Activated CD4-positive, alpha-beta T cell treated with anti-CD3 and anti-CD28 coated beads for 36 hours (primary cell): ENCODE measurements around the gene ADORA1. TPM values are rescaled to one million over a fixed set of nuclear protein-coding genes. Genes with fewer than 3 reads are reported as not detected.
A peak's percentile ranks its signal among the peaks of the same experiment; 100 is the strongest.

Experiments used
- ATAC-seq: fragments of 200-7000 bp; cut with Tn5 transposase; one replicate; pipeline ENCODE4 v1.10.0; 2021; ENCODE audit warnings: mild to moderate bottlenecking, moderate library complexity
- CTCF ChIA-PET: fragments of 350-600 bp; sonication (Branson Sonifier 250); formaldehyde crosslinking; loops from one replicate; lab custom pipeline; 2021; ENCODE audit warnings: antibody characterized with exemption; lab: Charles Lee
- POLR2A ChIA-PET: fragments of 350-600 bp; sonication (Branson Sonifier 250); formaldehyde crosslinking; loops from one replicate; lab custom pipeline; 2021; ENCODE audit warnings: antibody characterized with exemption, inconsistent platforms; lab: Charles Lee
- DNase-seq: peaks from one replicate; pipeline ENCODE4 v3.0.0-alpha.2; 2020
- H3K27ac Mint-ChIP-seq: one replicate; pipeline ENCODE4 v1.8.0; 2021; ENCODE audit warnings: mixed read lengths
- H3K27me3 Mint-ChIP-seq: one replicate; pipeline ENCODE4 v1.8.0; 2021; ENCODE audit warnings: mixed read lengths
- H3K36me3 Mint-ChIP-seq: one replicate; pipeline ENCODE4 v1.8.0; 2021; ENCODE audit warnings: low read depth, mixed read lengths
- H3K4me1 Mint-ChIP-seq: one replicate; pipeline ENCODE4 v1.8.0; 2021; ENCODE audit warnings: mixed read lengths
- H3K4me3 Mint-ChIP-seq: one replicate; pipeline ENCODE4 v1.8.0; 2021; ENCODE audit warnings: mild to moderate bottlenecking, moderate library complexity, mixed read lengths
- H3K9me3 Mint-ChIP-seq: one replicate; pipeline ENCODE4 v1.8.0; 2021; ENCODE audit warnings: low read depth, mixed read lengths
- intact Hi-C, 2 experiments: fragments of 100-400 bp; cut with DNase I in 1 of 2; cut with micrococcal nuclease in 1 of 2; formaldehyde crosslinking; loops; one replicate each; pipeline versions ENCODE4 v1.14.2 to v1.15.1; 2022 to 2024; cut with DNase I, micrococcal nuclease
- total RNA-seq, 2 experiments: library from RNA; stranded (reverse); gene quantifications; one replicate each; pipeline ENCODE4 v1.2.3, GENCODE V29; 2021

The ADORA1 gene
- total RNA-seq, 2 experiments from 2014 or later, result not detected

DNA sequence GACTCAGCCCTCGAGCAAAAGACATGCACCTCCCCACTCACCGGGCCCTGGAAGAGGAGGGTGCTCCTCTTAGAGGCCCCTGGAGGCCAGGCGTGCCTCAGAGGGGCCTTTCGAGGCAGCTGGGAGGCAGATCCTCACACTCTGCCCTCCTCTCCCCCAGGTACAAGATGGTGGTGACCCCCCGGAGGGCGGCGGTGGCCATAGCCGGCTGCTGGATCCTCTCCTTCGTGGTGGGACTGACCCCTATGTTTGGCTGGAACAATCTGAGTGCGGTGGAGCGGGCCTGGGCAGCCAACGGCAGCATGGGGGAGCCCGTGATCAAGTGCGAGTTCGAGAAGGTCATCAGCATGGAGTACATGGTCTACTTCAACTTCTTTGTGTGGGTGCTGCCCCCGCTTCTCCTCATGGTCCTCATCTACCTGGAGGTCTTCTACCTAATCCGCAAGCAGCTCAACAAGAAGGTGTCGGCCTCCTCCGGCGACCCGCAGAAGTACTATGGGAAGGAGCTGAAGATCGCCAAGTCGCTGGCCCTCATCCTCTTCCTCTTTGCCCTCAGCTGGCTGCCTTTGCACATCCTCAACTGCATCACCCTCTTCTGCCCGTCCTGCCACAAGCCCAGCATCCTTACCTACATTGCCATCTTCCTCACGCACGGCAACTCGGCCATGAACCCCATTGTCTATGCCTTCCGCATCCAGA, 37.7 kb downstream of the ADORA1 start:
- H3K4me3 Mint-ChIP-seq, result no peak overlapping the region
- H3K36me3 Mint-ChIP-seq, result no peaks in the 10 kb centered on the region
- ChIA-PET POLR2A (no interaction called here), CTCF (interaction anchor here (0.6 kb wide), 1 partner anchor 1062 kb away, joined by 3 read pairs; no protein-coding TSS in a partner anchor)
- intact Hi-C loops, result no loop called here
- H3K27ac Mint-ChIP-seq, result no peak overlapping the region
- H3K27me3 Mint-ChIP-seq, result peaks cover 3% of the 10 kb centered on the region
- ATAC-seq (no peak), DNase-seq (no peak)
- H3K9me3 Mint-ChIP-seq, result no peaks in the 10 kb centered on the region
- no peaks in the 10 kb centered on the region for H3K4me1 Mint-ChIP-seq

DNA sequence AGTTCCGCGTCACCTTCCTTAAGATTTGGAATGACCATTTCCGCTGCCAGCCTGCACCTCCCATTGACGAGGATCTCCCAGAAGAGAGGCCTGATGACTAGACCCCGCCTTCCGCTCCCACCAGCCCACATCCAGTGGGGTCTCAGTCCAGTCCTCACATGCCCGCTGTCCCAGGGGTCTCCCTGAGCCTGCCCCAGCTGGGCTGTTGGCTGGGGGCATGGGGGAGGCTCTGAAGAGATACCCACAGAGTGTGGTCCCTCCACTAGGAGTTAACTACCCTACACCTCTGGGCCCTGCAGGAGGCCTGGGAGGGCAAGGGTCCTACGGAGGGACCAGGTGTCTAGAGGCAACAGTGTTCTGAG, 38.3 kb downstream of the ADORA1 start:
- CTCF ChIA-PET, result interaction anchor here (0.6 kb wide), 1 partner anchor 1062 kb away, joined by 3 read pairs; no protein-coding TSS in a partner anchor
- H3K27me3 Mint-ChIP-seq, result peaks cover 3% of the 10 kb centered on the region
- POLR2A ChIA-PET, result no interaction called here
- intact Hi-C loops, result no loop called here
- no peaks in the 10 kb centered on the region for H3K9me3 Mint-ChIP-seq
- H3K36me3 Mint-ChIP-seq, result no peaks in the 10 kb centered on the region
- H3K4me1 Mint-ChIP-seq, result no peaks in the 10 kb centered on the region
- no peak overlapping the region for H3K4me3 Mint-ChIP-seq
- DNase-seq, result no peak
- ATAC-seq, result no peak
- no peak overlapping the region for H3K27ac Mint-ChIP-seq

DNA sequence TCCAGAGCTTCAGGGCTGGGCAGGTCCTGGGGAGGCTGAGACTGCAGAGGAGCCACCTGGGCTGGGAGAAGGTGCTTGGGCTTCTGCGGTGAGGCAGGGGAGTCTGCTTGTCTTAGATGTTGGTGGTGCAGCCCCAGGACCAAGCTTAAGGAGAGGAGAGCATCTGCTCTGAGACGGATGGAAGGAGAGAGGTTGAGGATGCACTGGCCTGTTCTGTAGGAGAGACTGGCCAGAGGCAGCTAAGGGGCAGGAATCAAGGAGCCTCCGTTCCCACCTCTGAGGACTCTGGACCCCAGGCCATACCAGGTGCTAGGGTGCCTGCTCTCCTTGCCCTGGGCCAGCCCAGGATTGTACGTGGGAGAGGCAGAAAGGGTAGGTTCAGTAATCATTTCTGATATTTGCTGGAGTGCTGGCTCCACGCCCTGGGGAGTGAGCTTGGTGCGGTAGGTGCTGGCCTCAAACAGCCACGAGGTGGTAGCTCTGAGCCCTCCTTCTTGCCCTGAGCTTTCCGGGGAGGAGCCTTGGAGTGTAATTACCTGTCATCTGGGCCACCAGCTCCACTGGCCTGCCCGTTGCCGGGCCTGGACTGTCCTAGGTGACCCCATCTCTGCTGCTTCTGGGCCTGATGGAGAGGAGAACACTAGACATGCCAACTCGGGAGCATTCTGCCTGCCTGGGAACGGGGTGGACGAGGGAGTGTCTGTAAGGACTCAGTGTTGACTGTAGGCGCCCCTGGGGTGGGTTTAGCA, 38.8 kb downstream of the ADORA1 start:
- intact Hi-C loops, result no loop called here
- Mint-ChIP-seq H3K9me3 (no peaks in the 10 kb centered on the region), H3K4me1 (no peaks in the 10 kb centered on the region), H3K36me3 (no peaks in the 10 kb centered on the region), H3K27me3 (peaks cover 3% of the 10 kb centered on the region), H3K4me3 (no peak overlapping the region), H3K27ac (no peak overlapping the region)
- POLR2A ChIA-PET, result no interaction called here
- peak; percentile 69 for ATAC-seq
- DNase-seq, result peak; percentile 38
- CTCF ChIA-PET, result interaction anchor here (0.6 to 1.4 kb wide), 2 partner anchors 50 to 1595 kb away, joined by 3 to 12 read pairs; no protein-coding TSS in a partner anchor

DNA sequence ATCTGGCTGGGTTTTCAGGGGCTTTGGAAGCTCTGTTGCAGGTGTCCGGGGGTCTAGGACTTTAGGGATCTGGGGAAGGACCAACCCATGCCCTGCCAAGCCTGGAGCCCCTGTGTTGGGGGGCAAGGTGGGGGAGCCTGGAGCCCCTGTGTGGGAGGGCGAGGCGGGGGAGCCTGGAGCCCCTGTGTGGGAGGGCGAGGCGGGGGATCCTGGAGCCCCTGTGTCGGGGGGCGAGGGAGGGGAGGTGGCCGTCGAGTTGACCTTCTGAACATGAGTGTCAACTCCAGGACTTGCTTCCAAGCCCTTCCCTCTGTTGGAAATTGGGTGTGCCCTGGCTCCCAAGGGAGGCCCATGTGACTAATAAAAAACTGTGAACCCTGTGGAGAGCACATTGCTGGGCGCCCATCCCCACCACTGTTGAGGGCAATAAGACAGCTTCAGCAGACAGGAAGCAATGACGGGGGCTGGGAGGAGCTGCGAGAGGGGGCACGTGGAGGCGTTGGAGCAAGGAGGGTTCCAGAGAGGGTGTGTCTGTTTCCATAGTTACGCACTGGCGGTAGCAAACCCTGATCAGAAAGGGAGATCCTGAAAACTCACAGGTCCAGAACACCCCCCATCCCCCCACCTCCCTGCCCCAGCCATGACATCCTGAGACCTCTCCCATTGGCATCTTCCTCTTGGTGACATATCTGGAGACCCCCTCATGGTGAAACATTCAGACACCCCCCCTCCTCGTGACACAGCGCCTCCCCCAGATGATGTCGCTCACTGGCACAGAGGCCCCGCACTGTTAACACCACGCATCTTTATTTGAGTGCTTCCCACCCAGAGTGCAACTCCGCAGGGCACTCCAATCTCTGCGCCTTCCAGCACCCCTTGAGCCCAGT, 39.7 kb downstream of the ADORA1 start:
- ChIA-PET POLR2A (no interaction called here), CTCF (interaction anchor here (0.6 to 1.4 kb wide), 2 partner anchors 49 to 1594 kb away, joined by 3 to 12 read pairs; no protein-coding TSS in a partner anchor)
- intact Hi-C loops, result no loop called here
- Mint-ChIP-seq H3K4me3 (no peak overlapping the region), H3K27ac (no peak overlapping the region), H3K9me3 (no peaks in the 10 kb centered on the region), H3K36me3 (no peaks in the 10 kb centered on the region), H3K4me1 (no peaks in the 10 kb centered on the region), H3K27me3 (peaks cover 3% of the 10 kb centered on the region)
- ATAC-seq, result no peak
- peak; percentile 20 for DNase-seq

DNA sequence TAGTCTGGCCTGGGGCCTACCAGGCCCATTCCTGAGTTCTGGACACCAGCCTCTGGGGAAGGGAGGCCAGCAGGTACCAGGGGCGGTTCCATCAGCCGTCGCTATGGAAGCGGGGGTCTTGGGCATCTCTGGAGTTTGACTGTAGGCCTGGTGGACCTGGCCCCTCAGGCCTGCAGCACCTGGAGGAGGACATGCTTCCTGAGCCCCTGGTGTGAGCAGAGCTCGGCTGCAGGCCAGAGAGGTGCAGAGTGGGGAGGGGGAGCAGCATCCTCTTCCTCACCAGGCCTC, 40.3 kb downstream of the ADORA1 start:
- ChIA-PET CTCF (interaction anchor here (1.1 kb wide), 2 partner anchors 48 to 129 kb away, joined by 3 to 4 read pairs; no protein-coding TSS in a partner anchor), POLR2A (no interaction called here)
- DNase-seq, result no peak
- ATAC-seq, result no peak
- intact Hi-C loops, result no loop called here
- Mint-ChIP-seq H3K27me3 (peaks cover 3% of the 10 kb centered on the region), H3K27ac (no peak overlapping the region), H3K36me3 (no peaks in the 10 kb centered on the region), H3K9me3 (no peaks in the 10 kb centered on the region), H3K4me1 (no peaks in the 10 kb centered on the region), H3K4me3 (no peak overlapping the region)

DNA sequence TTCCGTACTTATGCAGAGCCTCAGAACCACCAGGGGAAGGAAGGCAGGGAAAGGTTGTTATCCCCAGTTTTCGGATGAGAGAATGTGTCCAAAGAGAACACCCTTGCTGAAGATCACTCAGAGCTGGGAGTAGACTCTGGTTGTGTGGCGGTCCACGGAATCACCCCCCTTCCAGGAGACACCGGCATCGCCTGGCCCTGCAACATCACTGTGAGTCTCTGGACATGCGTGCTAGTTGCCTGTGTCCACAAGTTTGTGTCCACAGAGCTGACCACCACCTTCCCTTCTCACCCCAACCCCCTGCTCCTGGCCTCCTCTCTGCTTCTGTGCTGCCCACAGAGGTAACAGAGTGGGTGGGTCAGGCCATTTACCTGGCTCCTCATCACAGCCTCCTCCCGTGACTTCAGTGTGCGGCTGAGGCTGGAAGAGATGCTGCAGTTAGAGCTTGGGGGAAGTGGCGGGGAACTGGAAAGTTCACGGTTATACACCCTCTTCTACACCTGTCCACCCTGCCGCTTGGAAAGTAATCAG, 40.8 kb downstream of the ADORA1 start:
- ChIA-PET POLR2A (no interaction called here), CTCF (interaction anchor here (1.1 kb wide), 3 partner anchors 43 to 129 kb away, joined by 3 to 4 read pairs (median 3); no protein-coding TSS in a partner anchor)
- H3K27me3 Mint-ChIP-seq, result peaks cover 3% of the 10 kb centered on the region
- ATAC-seq (no peak), DNase-seq (no peak)
- no peaks in the 10 kb centered on the region for H3K36me3 Mint-ChIP-seq
- H3K9me3 Mint-ChIP-seq, result no peaks in the 10 kb centered on the region
- H3K27ac Mint-ChIP-seq, result no peak overlapping the region
- intact Hi-C loops, result no loop called here
- H3K4me1 Mint-ChIP-seq, result no peaks in the 10 kb centered on the region
- H3K4me3 Mint-ChIP-seq, result no peak overlapping the region

DNA sequence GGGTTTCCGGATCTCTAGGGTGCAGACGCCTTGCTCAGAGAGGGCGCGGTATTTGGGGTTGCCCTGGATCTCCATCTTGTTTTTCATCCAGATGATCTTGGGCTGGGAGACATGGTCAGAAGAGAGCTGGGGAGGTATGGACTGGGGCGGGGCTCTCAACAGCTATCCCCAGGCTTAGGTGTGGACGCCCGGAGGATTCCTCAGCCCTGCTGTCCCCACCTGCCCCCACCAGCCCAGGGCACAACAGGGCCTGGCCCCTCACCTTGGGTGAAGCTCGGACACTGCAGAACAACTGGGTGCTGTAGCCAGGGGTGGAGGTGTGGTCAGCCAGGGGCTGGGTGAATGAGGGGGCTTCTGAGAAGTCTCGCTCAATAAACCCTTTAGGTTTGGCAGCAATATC, 41.5 kb downstream of the ADORA1 start:
- no peak for ATAC-seq

DNA sequence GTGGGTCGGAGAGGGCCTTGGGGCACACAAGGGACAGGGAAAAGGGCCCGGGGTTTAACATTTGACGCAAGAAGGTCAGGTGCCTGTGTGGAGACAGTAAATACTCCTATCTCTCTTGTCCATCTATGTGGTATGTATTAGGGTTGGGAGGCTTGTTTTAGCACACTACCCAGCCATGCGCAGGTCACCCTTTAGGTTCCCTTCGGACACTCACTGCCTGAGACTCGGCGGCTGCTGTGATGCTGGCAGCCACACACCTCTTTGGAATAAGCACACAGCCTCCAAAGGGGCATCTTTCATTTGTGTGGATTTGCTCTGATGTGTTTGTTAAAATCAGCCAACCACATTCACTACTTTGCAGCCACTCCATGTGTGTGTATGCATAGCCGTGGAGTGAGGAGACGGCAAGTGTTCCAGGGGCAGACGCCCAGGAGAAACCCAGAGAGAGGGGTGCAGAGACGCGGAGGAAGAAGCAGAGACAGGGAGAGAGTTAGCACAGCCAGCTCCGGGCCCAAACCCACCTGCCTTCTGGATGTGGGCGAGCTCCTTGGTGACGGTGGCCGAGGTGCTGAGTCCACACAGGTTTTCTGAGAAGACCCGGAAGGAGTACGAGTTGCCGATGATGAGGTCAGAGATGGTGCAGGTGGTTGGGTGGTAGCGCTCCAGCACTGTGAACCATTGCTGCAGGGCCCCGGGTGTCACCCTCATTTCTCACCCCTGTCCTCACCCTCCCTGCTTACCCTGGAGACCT, 42.4 kb downstream of the ADORA1 start:
- ChIA-PET POLR2A (no interaction called here), CTCF (interaction anchor here (0.7 to 3.4 kb wide), 2 partner anchors 130 to 318 kb away, joined by 3 to 28 read pairs; no protein-coding TSS in a partner anchor)
- Mint-ChIP-seq H3K4me1 (no peaks in the 10 kb centered on the region), H3K27me3 (no peaks in the 10 kb centered on the region), H3K9me3 (no peaks in the 10 kb centered on the region), H3K36me3 (no peaks in the 10 kb centered on the region), H3K4me3 (no peak overlapping the region), H3K27ac (no peak overlapping the region)
- ATAC-seq (no peak), DNase-seq (no peak)
- intact Hi-C loops, result loop anchor here in 1 of 2 experiments (5.0 kb wide), 1 partner anchor 133 kb away; no protein-coding TSS in a partner anchor

More for the DNA sequence above, 41.5 kb downstream of the ADORA1 start:
- Mint-ChIP-seq H3K27ac (no peak overlapping the region), H3K9me3 (no peaks in the 10 kb centered on the region), H3K4me1 (no peaks in the 10 kb centered on the region), H3K4me3 (no peak overlapping the region), H3K27me3 (peaks cover 3% of the 10 kb centered on the region), H3K36me3 (no peaks in the 10 kb centered on the region)
- intact Hi-C loops, result no loop called here
- DNase-seq, result no peak
- ChIA-PET POLR2A (no interaction called here), CTCF (interaction anchor here (1.1 kb wide), 3 partner anchors 43 to 130 kb away, joined by 3 to 4 read pairs (median 3); no protein-coding TSS in a partner anchor)

DNA sequence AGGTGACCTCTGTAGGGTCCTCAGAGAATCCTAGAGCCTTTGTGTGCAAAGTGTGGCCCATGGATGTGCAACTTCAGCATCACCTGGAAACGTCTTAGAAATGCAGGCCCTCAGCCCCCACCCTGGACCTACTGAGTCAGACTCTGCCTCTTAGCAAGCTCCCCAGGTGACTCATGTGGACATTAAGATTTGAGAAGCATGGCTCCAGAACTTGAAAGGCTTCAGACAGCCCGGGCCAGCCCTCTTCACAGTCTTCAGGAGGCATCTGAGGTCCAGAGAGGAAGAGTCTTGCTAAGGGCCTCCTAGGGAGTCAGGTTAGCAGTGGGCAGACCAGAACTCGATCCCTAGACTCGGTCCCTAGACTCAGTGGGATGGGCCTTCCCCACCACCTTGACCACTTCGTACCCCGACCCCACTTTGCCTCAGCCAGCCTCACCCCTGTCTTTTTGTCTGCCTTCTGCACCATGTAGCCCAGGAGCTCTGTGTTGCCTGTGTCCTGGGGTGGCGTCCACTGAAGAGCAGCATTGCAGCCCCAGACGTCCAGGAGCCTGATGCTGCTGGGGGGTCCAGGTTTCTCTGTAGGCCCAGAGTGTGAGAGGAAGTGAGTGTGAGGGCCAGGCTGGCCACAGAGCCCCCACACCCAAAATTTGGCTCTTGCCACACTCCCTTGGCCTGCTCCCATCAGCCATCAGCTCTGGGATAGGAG, 43.3 kb downstream of the ADORA1 start:
- no peak overlapping the region for H3K27ac Mint-ChIP-seq
- no peaks in the 10 kb centered on the region for H3K9me3 Mint-ChIP-seq
- no peak for DNase-seq
- intact Hi-C loops, result loop anchor here in 1 of 2 experiments (5.0 kb wide), 1 partner anchor 133 kb away; no protein-coding TSS in a partner anchor
- no peaks in the 10 kb centered on the region for H3K27me3 Mint-ChIP-seq
- POLR2A ChIA-PET, result no interaction called here
- H3K4me3 Mint-ChIP-seq, result no peak overlapping the region
- no peak for ATAC-seq
- H3K36me3 Mint-ChIP-seq, result no peaks in the 10 kb centered on the region
- no peaks in the 10 kb centered on the region for H3K4me1 Mint-ChIP-seq
- CTCF ChIA-PET, result interaction anchor here (0.7 to 3.4 kb wide), 9 partner anchors 9 to 317 kb away, joined by 3 to 28 read pairs (median 5); no protein-coding TSS in a partner anchor
